Dedifferentiated amniotic fluid mesenchymal stem cell (primary cell): ENCODE results near the gene CWC15.
"Not testable (repeated sequence)": the region's sequence is repeated elsewhere in the genome, so short reads cannot be mapped to it uniquely, and the experiment has no call there.

Experiments
- DNase-seq: peaks from one replicate; pipeline ENCODE4 v3.0.0-alpha.2; 2016; ENCODE audit errors: extremely low spot score

Gene CWC15

DNA sequence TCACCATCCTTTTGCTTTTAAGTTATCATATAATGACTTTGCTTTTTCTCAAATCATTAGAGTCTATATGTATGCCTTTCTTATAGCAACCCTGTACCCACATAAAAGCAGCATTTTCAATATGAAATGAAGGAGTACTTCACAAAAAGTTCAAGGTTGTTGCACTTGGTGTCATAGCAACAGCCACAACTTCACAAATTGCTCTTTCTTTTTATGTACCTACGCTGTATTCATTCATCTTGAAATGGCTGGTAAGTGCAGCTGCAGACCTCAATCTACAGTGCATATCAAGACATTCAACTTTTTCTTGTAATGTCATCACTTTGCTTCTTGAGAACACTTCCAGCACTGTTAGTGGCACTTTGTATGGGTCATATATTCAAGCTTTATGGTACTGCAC, 18.6 kb downstream of the CWC15 start:
- DNase-seq, result no peak

DNA sequence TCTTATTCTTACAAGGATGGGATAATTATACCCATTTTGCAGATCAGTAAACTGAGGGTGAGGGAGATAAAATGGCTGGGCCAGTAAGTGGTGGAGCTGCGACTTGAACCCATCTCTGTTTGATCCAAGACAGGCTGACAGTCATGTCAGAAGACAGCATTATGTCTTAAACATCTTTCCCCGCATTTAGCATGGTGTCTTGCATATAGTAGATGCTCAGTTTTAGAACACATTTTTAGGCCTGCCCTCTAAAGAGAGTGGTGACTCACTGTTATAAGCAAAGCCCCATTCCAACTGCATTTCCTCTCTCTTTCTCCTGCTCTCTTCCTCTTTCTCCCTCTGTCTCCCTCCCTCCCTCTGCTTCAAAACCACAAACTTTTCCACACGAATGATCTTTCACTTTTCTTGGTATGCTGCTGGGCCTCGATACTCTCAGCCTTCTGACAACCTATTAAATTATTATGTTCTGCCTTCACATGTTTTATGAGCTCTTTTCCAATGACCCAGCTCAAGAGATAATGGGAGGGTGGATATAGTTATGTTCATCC, 25.2 kb downstream of the CWC15 start:
- DNase-seq, result peak; percentile 57

DNA sequence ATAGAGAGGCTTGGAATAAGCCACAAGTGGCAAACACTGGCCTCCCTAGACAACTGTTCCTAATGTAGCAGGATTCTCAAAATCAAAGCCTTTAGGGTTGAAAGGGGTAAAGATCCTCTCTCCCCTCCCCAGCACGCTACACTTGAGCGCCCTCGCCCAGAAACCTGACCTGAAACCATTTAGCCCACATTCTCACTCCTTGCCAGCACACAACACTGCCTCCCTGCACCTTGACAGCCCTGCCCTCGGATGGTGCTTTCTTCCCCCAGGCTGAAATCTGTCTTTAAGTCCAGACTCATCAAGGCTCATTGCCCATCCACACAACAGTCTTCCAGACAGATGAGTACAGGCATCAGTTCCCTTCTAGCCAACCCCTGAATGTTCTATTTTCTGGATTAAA, 26.5 kb downstream of the CWC15 start:
- DNase-seq, result no peak

DNA sequence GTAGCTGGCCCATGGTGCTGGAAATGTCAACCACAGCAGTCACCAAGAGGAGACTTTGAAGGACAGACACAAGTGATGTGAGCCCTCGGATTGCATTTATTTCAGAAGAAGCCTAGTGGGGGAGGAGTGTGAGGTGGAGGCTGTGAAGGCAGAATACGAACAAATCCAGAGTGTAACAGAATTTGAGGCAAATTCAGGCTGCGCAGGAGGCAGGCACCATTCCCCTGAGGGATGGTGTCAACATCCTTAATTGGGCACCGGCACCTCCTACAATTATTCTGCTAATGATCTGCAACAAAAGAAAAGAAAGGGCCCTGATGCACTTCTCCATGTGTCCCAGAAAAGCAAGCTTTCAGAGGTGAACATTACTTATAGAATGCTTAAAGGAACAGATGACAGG, 32.2 kb downstream of the CWC15 start:
- DNase-seq, result no peak

DNA sequence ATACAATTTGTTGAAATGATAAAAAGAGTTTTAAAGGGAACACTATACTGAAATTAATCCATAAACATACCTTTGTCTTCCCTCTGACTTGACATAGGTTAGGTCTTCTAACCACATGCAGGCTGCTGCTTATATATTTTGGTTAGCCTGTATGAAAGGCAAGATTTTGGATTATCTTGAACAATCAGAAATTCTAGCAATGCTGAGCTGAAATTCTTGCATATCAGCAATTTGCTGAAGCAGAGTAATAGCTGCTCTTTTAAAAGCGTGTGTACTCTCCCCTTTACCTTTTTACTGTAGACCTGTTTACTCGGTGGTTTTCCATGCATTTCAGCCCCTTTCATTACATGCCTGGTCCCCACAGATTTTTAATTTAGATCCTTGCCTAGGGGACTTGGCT, 34.0 kb downstream of the CWC15 start:
- no peak for DNase-seq

DNA sequence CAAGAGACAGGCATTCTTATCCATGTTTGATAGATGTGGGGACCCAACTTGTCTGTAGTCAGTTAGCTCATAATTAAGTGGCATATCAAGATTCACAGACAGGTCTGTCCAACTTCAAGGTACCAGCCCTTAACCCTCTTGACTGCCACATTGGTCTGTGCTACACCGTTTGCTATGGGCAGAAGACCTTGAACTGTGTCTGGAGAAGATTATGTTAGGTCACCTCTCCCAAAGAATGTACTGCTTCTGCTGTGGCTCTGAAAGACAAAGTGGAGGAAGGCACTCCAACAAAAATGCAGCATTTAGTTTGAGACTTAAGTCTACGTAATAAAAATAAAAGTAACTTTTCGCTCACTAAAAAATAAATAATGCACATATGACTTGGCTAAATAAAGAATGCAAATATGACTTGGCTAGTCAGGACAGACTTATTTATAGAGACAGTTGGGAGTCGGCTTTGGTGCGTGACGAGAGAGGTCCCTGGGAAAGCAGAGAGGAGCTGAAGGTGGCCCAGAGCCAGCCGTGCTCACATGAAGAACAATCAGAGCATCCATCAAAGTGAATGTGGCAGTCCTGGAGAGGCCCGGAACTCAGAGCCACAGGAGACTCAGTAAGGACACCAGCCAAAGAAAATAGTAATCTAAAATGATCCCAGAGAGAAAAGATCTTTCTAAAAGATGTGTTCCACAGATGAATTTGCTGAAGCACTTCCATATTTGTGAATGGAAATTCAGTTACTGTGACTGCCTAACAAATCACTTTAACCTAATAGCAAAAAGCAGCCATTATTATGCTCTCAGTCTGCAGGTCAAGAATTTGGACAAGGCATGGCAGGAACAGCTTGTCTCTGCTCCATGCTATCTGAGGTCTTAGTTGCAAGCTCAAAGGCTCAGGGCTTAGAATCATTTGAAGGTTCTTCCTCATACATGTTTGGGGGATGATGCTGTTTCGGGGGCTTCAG, 35.0 kb downstream of the CWC15 start:
- peak; percentile 75 for DNase-seq

DNA sequence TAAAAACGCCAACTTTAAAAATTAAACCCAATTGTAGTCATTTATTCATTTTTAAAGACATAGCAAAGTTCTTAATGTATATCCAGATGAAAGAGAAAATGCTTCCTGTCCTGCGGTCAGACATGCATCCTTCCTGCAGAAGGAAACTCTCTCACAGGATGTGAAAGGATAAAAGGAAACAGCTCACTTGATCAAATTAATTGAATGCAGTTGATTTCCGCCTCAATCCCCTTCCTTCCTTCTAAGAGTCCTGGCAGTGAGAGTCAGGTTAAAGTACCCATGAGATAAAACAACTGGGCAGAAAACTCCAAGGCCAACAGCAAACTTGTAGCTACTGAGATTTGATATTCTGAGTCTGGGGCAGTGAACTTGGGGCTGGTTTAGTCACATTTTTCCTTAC, 38.5 kb downstream of the CWC15 start:
- DNase-seq, result no peak

DNA sequence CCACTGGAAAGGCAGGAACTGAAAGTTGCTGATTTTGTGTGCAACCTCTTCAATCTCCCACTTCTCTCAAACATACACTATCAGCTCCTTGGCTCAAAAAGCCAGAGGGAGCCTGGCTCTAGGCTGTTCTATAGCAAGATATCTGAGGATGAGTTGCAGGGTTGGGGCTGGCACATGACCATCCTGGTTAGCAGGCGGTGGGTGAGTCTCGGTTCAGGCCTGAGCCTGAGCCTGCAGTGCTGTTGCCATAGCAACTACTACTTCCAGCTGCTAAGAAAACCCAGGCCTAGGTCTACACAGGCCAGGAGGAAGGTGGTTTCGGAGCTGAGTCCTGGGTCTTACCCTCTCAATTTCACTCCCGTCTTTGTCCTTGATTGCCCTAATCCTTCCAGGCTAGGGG, 39.0 kb downstream of the CWC15 start:
- no peak for DNase-seq

DNA sequence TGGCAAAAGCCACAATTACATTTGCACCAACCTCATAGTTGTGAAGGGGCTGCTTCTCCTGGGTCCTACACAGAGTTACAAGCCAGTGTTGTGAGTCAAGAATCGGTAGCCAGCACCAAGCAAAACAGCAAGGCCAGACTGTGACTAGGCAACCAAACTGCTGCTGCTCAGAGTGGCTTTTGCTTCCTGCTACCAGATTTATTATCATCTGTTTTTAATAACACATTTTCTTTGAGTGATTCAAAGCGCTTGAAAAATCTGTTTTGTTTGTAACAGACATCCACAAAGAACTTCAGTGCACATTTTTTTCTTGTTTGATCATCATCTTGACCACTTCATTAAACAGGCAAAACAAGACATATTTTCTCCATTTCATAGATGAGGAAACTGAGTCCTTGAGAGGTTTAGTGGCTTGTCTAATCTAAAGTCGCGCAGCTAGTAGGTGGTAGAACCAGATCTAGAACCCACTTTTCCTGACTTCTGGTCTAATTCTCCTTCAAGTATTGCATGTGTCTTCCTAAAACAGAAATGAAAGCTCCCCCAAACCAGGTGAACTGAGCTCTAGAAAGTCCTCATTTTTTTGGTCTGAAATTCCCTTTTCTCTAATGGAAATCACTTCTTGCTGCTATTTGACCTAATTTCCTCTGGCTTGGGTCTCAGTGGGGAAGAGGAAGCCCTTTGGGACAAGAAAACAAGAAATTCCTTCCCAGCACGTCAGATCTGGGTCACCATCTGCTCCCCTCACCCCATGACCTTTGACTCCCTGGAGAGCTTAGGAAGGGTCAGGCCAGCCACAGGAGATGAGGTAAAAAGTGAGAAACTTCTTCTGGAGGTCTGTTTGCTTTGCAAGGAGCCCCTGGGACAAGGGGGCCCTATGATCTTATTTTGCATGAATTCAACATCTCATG, 39.9 kb downstream of the CWC15 start:
- peak; percentile 96 for DNase-seq

DNA sequence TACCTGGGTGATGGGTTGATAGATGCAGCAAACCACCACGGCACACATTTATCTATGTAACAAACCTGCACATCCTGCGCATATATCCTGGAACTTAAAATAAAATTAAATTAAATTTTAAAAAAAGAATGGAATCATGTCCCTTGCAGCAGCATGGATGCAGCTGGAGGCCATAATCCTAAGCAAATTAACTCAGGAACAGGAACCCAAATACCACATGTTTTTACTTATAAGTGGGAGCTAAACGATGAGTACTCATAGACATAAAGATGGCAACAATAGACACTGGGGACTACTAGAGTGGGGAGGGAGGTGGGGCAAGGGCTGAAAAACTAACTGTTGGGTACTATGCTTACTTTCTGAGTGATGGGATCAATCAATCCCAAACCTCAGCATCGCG, 40.9 kb downstream of the CWC15 start:
- no peak for DNase-seq

DNA sequence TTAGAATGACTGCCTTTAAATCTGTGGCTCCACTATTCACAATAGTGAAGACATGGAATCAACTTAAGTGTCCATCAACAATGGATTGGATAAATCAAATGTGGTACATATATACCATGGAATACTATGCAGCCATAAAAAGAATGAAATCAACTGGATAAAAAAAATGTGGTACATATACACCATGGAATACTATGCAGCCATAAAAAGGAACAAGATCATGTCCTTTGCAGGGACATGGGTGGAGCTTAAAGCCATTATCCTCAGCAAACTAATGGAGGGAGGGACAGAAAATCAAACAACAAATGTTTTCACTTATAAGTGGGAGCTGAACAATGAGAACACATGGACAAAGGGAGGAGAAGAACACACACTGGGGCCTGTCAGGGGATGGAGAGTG, 41.3 kb downstream of the CWC15 start:
- DNase-seq, result not testable (repeated sequence)

DNA sequence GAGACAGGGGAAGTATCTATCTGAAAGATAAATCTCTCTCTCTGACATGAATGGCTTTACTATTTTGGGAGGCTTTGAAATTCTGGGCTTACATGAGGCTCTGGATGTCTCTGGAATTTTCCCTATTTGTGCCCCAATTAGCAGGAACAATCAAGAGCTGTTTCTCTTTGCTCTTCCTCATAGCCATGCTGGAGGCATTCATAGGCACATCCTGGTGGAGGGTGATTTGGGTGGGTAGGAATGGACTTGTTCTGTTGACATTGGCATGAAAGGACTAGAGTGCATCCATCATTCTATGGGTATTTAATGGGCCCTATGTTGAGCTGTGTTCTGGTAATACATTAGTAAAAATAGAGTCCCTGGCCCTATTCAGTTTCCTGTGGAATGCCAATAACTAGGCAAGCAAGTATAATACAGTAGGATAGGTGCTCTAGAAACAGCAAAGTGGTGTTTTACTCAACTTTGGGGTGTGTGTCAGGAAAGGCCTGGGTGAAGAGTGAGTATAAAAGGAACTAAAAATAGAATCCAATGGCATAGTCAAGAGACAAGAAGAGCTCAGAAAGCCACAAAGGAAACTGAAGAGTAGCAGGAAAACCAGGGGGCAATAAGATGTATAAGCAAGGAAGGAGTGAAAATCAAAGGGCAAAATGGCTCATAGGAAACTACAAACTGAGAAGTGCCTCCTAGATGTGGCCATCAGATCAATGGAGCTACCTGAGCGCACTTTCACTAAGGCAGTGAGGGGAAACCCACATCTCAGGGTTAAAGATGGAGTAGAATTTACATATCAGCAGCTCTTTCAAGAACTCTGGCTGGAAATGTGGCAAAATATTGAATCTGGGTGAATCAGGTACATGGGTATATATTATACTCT, 45.0 kb downstream of the CWC15 start:
- no peak for DNase-seq

DNA sequence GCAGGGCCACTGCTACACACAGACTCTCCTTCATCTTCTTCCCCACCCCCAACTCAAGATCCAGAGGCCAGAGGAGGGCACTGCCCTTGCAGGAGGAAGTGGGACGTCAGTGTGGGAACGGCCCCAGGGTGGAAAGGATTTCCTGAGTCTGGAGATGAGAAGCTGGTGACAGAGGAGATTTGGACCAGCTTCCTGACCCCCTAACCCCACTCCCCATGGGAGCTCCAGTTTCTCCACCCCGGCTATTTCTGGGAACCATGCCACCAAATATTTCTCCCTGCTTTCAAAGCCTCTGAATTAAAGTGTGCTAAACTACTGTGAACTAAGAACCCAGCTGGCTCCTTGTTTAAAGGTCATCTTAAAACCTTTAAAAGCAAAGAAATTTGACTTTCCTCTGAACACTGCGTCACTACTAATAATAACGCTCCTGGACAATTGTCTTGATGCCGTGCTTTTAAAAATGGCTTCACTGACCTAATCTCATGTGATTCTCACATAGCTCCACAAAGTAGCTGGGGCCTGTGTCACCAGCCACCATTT, 46.6 kb downstream of the CWC15 start:
- DNase-seq, result peak; percentile 70

DNA sequence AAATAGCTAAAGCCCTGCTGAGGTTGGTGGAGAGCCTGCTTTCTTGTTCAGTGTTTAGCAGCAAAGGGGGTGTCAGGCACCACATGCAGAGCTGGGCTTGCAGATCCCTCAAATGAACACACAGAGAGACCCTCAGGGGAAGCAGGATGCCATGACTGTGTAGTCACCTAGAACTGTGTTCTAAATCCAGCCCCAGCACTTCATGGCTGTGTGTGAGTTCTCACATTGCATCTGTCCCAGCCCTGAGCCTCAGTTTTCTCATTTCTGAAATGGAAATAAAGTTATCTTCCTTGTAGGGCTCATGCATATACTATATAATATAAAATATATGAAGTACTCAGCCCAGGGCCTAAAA, 47.1 kb downstream of the CWC15 start:
- DNase-seq, result no peak

DNA sequence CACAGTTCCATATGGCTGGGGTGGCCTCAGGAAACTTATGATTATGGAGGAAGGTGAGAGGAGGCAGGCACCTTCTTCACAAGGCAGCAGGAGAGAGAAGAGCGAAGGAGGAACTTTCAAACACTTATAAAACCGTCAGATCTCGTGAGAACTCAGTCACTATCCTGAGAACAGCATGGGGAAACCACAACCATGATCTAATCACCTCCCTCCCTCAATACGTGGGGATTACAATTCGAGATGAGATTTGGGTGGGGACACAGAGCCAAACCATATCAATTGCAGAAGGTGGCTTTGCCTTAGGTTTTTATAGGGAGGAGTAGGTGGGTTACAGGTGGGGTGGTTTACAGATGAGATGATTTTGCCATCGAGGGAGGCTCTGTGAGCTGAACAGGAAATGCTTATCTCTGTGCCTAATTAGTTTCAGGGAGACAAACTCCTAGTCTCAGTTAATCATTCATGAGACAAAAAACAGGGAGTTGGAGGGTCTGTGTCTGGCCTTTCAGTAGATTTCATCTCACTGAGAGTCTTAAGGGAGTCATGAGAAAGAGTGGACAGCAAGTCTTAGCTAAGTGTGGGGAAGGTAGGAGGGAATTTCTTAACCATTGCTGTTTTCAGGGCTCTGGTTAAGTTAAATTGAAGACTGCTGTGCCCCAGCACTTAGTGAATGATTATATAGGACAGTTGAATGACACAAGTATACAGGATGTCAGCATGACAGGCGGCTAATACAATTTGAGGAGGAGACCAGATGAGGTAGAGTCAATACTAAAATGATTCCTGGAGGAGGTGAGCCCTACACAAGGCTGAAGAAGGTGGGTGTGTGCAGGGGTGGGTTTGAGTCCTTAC, 47.7 kb downstream of the CWC15 start:
- DNase-seq, result no peak

DNA sequence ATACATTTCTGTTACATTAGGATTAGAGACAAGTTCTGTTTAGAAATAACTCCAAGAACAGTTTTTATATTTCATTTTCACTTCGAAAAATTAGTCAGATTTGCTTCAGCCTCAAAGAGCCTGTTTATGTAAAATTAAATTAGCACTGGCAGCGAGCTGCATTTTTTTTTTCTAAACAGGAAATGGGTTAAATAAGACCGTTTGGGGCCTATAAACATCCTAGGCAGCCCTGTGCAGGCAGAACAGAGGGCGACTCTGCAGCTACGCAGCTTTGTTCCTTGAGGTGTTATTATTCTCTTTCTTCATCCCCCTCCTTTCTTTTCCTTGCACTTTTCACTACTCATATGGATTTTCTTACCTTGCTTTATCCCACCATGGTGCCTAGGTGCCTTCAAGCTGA, 48.7 kb downstream of the CWC15 start:
- no peak for DNase-seq

DNA sequence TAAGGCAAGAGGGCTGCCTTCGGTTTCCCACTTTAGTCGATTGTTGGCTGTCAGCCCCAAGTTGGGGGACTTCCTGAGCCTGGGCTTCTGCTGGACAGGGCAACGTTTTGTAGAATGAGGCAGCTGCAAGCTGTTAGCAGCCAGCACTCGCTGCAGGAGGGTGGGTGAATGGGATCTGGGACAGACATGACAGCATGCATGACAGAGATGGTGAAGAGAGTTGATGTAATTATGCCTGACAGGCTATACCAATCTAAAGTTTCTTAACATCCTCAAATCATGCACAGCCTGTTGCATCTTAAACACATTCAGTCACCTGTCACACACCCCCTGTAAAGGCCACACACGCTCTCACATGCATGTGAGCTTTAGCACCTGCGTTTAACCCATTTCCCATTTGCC, 49.2 kb downstream of the CWC15 start:
- no peak for DNase-seq

DNA sequence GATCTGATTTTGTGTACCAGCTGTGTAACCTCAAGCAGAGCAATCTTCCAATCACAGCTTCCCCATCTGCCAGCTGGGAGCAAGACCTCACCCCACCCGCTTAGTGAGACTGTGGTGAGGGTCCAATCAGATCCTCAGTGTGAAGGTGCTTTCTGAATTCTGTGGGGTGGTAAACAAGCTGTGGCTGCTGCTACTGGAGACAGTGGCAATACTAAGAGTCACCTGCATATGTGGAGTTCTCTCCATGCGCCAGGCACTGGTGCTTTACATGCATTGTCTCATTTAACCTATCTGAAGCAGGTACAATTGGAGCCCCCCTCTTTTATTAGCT, 50.4 kb downstream of the CWC15 start:
- no peak for DNase-seq

DNA sequence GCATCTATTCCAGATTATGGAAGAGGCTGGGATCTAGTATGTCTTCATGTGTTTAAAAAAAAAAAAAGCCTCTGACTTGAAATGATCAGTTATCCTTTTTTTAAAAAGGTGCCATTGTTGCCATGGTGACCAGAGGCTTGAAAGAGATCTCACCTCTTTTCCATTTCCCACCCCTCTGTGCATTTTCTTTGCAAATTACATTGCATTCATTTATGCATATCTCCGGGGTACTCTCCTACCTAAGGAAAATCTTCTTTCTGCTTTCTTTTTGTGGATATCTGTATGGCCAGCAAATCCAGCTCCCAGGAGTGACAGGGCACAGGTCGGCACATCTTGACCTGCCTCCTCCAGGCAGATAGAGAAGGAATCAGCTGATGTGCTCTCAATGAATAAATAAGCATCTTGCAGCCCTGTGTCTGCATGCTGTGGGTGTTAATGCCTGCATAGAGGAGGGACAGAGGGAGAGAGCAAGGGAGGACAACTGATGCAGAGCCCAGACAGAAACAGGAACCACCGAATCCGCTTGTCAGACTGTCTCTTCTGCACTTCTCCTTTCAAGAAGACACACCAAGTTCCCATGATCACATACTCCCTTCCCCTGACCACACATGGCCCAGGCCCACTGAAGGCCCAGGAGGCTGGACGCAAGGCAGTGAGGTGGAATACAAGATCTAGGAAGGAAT, 50.9 kb downstream of the CWC15 start:
- no peak for DNase-seq

DNA sequence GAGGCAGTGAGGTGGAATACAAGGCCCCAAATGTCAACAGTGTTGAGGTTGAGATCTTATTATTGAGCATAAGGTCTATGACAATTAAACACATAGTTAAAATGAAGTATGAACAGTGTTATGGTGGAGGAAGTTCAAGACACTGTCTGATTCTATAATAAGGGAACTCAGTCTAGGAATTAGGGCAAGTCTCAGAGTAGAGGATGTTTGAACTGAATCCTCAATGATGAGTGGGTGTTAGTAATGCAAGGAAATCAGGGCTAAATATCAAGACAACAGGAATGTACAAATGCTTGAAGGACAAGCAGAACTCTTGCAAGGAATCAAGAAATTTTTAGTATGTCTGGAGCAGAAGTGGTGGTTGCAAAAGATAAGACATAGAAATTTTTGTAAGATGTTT, 53.0 kb downstream of the CWC15 start:
- DNase-seq, result no peak
